Measurements from ENCODE around the gene LUZP1.
A peak's percentile ranks its signal among the peaks of the same experiment; 100 is the strongest.

- TF ChIP-seq, protein P1, sequence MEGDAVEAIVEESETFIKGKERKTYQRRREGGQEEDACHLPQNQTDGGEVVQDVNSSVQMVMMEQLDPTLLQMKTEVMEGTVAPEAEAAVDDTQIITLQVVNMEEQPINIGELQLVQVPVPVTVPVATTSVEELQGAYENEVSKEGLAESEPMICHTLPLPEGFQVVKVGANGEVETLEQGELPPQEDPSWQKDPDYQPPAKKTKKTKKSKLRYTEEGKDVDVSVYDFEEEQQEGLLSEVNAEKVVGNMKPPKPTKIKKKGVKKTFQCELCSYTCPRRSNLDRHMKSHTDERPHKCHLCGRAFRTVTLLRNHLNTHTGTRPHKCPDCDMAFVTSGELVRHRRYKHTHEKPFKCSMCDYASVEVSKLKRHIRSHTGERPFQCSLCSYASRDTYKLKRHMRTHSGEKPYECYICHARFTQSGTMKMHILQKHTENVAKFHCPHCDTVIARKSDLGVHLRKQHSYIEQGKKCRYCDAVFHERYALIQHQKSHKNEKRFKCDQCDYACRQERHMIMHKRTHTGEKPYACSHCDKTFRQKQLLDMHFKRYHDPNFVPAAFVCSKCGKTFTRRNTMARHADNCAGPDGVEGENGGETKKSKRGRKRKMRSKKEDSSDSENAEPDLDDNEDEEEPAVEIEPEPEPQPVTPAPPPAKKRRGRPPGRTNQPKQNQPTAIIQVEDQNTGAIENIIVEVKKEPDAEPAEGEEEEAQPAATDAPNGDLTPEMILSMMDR (IDR thresholded peaks at IDR 0.05), result peak in 4 of 7 experiments; percentile 6 to 40 (median 28)
- peak in 2 of 3 donors; percentile 41 to 42 for TF ChIP-seq POLR2A (IDR thresholded peaks at IDR 0.05)
These were observed 9.1 kb upstream of the LUZP1 start for GRCh38 chr1:23177438-23178380.
